Measurements from ENCODE around the gene PCNX3. TPM values are rescaled to one million over a fixed set of nuclear protein-coding genes. Genes with fewer than 3 reads are reported as not detected.
A peak's percentile ranks its signal among the peaks of the same experiment; 100 is the strongest.

Gene PCNX3
- total and polyA plus RNA-seq, 2 of the 13 experiments (the other 11 are each of a cell fraction or from before 2014, with no cell fraction given), result 16.2 to 23.0 TPM

DNA sequence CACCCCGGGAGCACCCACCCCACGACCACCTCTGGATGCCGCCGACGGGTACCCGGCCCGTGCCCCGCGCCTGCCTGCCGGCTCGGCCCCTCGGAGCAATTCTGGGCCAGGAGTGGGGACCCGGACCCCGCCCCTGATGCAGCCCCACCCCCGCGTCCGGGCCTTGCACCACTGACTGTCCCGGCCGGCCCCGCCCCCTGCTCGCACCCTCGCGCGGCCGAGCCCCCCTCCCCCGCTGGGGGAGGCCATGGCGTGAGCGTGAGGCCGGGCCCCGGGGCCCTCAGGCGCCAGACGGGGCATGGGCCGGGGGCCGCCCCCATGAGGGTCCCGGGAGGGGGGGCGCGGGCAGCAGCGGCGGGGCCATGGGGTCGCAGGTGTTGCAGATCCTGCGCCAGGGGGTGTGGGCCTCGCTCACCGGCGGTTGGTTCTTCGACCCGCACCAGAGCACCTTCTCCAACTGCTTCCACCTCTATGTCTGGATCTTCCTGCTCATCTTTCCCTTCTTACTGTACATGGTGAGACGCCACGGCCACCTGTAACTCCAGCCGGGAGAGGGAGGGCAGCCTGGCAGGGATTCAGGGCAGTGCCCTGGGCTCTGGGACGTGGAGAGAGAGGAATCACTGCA, 486 bp downstream of the PCNX3 start (continued):
- no peak for TF ChIP-seq ETS1 (CRISPR knock-in tag; IDR thresholded peaks at IDR 0.05)
- TF ChIP-seq TSC22D2 (CRISPR knock-in tag; IDR thresholded peaks at IDR 0.05; ENCODE audit: borderline replicate concordance), result no peak
- TF ChIP-seq USF2 (IDR thresholded peaks at IDR 0.05; ENCODE audit: low read depth, low read length), result no peak
- no peak for TF ChIP-seq USF2 (CRISPR knock-in tag; IDR thresholded peaks at IDR 0.05; ENCODE audit: borderline replicate concordance)
- no peak for TF ChIP-seq ZNF580 (CRISPR knock-in tag; IDR thresholded peaks at IDR 0.05; ENCODE audit: borderline replicate concordance, low read depth)
- 0 out of 2 replicates have a peak, but pooled peaks have one; percentile 32 for TF ChIP-seq EEA1 (CRISPR knock-in tag; IDR thresholded peaks at IDR 0.05; ENCODE audit: borderline replicate concordance)
- TF ChIP-seq, protein P1, sequence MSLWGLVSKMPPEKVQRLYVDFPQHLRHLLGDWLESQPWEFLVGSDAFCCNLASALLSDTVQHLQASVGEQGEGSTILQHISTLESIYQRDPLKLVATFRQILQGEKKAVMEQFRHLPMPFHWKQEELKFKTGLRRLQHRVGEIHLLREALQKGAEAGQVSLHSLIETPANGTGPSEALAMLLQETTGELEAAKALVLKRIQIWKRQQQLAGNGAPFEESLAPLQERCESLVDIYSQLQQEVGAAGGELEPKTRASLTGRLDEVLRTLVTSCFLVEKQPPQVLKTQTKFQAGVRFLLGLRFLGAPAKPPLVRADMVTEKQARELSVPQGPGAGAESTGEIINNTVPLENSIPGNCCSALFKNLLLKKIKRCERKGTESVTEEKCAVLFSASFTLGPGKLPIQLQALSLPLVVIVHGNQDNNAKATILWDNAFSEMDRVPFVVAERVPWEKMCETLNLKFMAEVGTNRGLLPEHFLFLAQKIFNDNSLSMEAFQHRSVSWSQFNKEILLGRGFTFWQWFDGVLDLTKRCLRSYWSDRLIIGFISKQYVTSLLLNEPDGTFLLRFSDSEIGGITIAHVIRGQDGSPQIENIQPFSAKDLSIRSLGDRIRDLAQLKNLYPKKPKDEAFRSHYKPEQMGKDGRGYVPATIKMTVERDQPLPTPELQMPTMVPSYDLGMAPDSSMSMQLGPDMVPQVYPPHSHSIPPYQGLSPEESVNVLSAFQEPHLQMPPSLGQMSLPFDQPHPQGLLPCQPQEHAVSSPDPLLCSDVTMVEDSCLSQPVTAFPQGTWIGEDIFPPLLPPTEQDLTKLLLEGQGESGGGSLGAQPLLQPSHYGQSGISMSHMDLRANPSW (CRISPR knock-in tag; IDR thresholded peaks at IDR 0.05; ENCODE audit: borderline replicate concordance), result no peak
- 0 out of 2 replicates have a peak, but pooled peaks have one; percentile 23 for TF ChIP-seq BHLHE40 (IDR thresholded peaks at IDR 0.05; ENCODE audit: low read length)
- no peak for TF ChIP-seq ZNF674 (CRISPR knock-in tag; IDR thresholded peaks at IDR 0.05; ENCODE audit: low read depth)
- TF ChIP-seq DBP (CRISPR knock-in tag; IDR thresholded peaks at IDR 0.05; ENCODE audit: not compliant biosample characterization), result no peak
- TF ChIP-seq, protein P2, sequence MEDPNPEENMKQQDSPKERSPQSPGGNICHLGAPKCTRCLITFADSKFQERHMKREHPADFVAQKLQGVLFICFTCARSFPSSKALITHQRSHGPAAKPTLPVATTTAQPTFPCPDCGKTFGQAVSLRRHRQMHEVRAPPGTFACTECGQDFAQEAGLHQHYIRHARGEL (CRISPR knock-in tag; IDR thresholded peaks at IDR 0.05), result no peak
- TF ChIP-seq FOXA1 (IDR thresholded peaks at IDR 0.05), result no peak
- TF ChIP-seq FOXA1 (CRISPR knock-in tag; IDR thresholded peaks at IDR 0.05), result no peak
- no peak for TF ChIP-seq SIN3A (IDR thresholded peaks at IDR 0.05; ENCODE audit: borderline replicate concordance, low read depth, low read length)
- TF ChIP-seq ZBTB20 (CRISPR knock-in tag; IDR thresholded peaks at IDR 0.05; ENCODE audit: borderline replicate concordance, low read depth), result no peak
- TF ChIP-seq ZNF607 (CRISPR knock-in tag; IDR thresholded peaks at IDR 0.05; ENCODE audit: borderline replicate concordance), result no peak
- TF ChIP-seq ZNF775 (CRISPR knock-in tag; IDR thresholded peaks at IDR 0.05; ENCODE audit: borderline replicate concordance), result no peak
- no peak for TF ChIP-seq ZNF343 (CRISPR knock-in tag; IDR thresholded peaks at IDR 0.05)
- no peak for TF ChIP-seq THYN1 (CRISPR knock-in tag; IDR thresholded peaks at IDR 0.05; ENCODE audit: borderline replicate concordance, low read depth)
- no peak for TF ChIP-seq CREB1 (IDR thresholded peaks at IDR 0.05)
- no peak for TF ChIP-seq CREB1 (CRISPR knock-in tag; IDR thresholded peaks at IDR 0.05)
